Vagina (tissue), 2 donors: Measurements from ENCODE around the gene PHLPP1. TPM values are rescaled to one million over a fixed set of nuclear protein-coding genes. Genes with fewer than 3 reads are reported as not detected.

Source experiments
- DNase-seq, 2 donors: peaks; one replicate each; pipeline ENCODE4 v3.0.0-alpha.2; 2017; ENCODE audit errors: extremely low spot score in 2 of 2
- H3K27ac ChIP-seq: fragments of 200-600 bp; sonication (generic); one replicate; pipeline ENCODE4 v1.5.1; 2019
- H3K27me3 ChIP-seq: fragments of 200-600 bp; sonication (generic); one replicate; pipeline ENCODE4 v1.5.1; 2019
- H3K36me3 ChIP-seq, 2 donors: fragments of 200-600 bp; sonication (generic); one replicate each; pipeline ENCODE4 v1.5.1; 2017 to 2019
- H3K4me1 ChIP-seq: fragments of 200-600 bp; sonication (generic); one replicate; pipeline ENCODE4 v1.5.1; 2019
- H3K4me3 ChIP-seq, 2 donors: fragments of 200-600 bp; sonication (generic); 1 replicate in 1 of 2; 2 replicates in 1 of 2; pipeline ENCODE4 v1.5.1; 2016 to 2019
- H3K9me3 ChIP-seq: fragments of 200-600 bp; sonication (generic); one replicate; pipeline ENCODE4 v1.5.1; 2019
- POLR2A ChIP-seq, 2 donors: fragments of 450-650 bp; IDR thresholded peaks; one replicate each; pipeline ENCODE4 v1.6.1; 2017; ENCODE audit warnings: antibody characterized with exemption in 2 of 2, mild to moderate bottlenecking in 2 of 2, moderate library complexity in 2 of 2
- POLR2AphosphoS5 ChIP-seq, 2 donors: sonication (generic); formaldehyde crosslinking; IDR thresholded peaks; one replicate each; pipeline ENCODE4 v1.9.0; 2017; ENCODE audit warnings: antibody characterized with exemption in 2 of 2, mild to moderate bottlenecking in 2 of 2, low read depth in 1 of 2; ENCODE audit not compliant: insufficient read depth in 1 of 2
- intact Hi-C: fragments of 100-400 bp; cut with DNase I; formaldehyde crosslinking; loops from one replicate; pipeline ENCODE4 v1.15.1; 2023
- total RNA-seq: library from RNA; depleted of rRNA; stranded (reverse); fragments of >200 nt; gene quantifications from one replicate; pipeline ENCODE4 v1.2.3, GENCODE V29; 2016
- TF ChIP-seq, protein P1 (sequence below), 3 experiments: fragments of 450-650 bp in 2 of 3; fragments of 200-600 bp in 1 of 3; sonication (generic) in 1 of 3; IDR thresholded peaks; one replicate each; pipeline ENCODE4 v1.5.1; 2017 to 2019; ENCODE audit warnings: antibody characterized with exemption in 3 of 3, mild to moderate bottlenecking in 2 of 3, moderate library complexity in 2 of 3

The PHLPP1 gene
- total RNA-seq, 1 donor from 2014 or later = 20.6 TPM

DNA sequence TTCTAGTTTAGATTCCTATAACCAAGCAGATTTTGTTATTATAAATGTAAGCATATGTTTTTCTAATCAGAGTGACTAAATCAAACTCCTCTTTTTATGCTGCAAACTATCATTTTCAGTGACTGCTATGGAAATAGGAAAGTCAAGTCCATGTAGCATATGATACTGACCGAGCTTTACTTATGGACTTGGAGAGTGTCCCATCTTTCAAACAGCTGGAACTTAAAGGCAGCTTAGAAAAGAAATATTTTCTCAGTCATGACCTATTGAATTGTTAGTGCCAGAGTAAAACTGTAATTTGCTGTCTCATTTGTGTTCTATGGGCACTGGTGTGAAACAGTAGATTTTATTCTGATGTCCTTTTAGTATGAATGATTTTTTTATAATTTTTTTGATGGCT lies 76.7 kb downstream of the PHLPP1 start:
- Histone ChIP-seq H3K27me3 (no peaks in the 10 kb centered on the region), H3K27ac (no peak overlapping the region), H3K4me1 (peaks cover 10% of the 10 kb centered on the region), H3K4me3 (no peak overlapping the region), H3K9me3 (no peaks in the 10 kb centered on the region), H3K36me3 (no peaks in the 10 kb centered on the region)
- no peak for DNase-seq
- TF ChIP-seq POLR2A (IDR thresholded peaks at IDR 0.05) = no peak
- TF ChIP-seq POLR2AphosphoS5 (IDR thresholded peaks at IDR 0.05; ENCODE audit: insufficient read depth in 1 of 2, low read depth in 1 of 2) = no peak
- TF ChIP-seq, protein P1, sequence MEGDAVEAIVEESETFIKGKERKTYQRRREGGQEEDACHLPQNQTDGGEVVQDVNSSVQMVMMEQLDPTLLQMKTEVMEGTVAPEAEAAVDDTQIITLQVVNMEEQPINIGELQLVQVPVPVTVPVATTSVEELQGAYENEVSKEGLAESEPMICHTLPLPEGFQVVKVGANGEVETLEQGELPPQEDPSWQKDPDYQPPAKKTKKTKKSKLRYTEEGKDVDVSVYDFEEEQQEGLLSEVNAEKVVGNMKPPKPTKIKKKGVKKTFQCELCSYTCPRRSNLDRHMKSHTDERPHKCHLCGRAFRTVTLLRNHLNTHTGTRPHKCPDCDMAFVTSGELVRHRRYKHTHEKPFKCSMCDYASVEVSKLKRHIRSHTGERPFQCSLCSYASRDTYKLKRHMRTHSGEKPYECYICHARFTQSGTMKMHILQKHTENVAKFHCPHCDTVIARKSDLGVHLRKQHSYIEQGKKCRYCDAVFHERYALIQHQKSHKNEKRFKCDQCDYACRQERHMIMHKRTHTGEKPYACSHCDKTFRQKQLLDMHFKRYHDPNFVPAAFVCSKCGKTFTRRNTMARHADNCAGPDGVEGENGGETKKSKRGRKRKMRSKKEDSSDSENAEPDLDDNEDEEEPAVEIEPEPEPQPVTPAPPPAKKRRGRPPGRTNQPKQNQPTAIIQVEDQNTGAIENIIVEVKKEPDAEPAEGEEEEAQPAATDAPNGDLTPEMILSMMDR (IDR thresholded peaks at IDR 0.05) = no peak
- intact Hi-C loops = no loop called here

- Histone ChIP-seq H3K9me3 (no peaks in the 10 kb centered on the region), H3K4me1 (peaks cover 5% of the 10 kb centered on the region), H3K4me3 (no peak overlapping the region), H3K36me3 (no peaks in the 10 kb centered on the region), H3K27me3 (no peaks in the 10 kb centered on the region), H3K27ac (no peak overlapping the region)
- intact Hi-C loops = no loop called here
- TF ChIP-seq POLR2AphosphoS5 (IDR thresholded peaks at IDR 0.05; ENCODE audit: insufficient read depth in 1 of 2, low read depth in 1 of 2) = no peak
- no peak for DNase-seq
Measured at GRCh38 chr18:62795813-62796212, 80.5 kb downstream of the PHLPP1 start.

DNA sequence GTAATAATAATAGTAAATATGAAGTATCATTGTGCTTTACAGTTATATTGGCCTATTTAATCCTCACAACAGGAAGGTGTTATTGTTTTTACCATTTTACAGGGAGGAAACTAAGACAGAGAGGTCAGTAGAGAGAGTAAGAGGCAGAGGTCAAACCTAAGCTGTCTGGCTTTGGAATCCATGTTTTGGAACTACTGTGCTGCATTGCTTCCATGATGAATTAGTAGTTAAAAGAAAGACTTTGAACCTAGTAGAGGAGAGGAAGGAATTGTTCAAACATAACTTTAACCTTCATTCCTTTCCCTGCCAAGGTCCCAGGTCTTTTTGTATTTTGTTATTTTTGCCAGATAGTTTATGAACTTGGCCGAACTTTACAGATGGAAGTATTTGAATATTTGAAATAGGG lies 80.9 kb downstream of the PHLPP1 start:
- Histone ChIP-seq H3K27ac (no peak overlapping the region), H3K9me3 (no peaks in the 10 kb centered on the region), H3K4me3 (no peak overlapping the region), H3K27me3 (no peaks in the 10 kb centered on the region), H3K36me3 (no peaks in the 10 kb centered on the region), H3K4me1 (peaks cover under 1% of the 10 kb centered on the region)
- TF ChIP-seq POLR2AphosphoS5 (IDR thresholded peaks at IDR 0.05; ENCODE audit: insufficient read depth in 1 of 2, low read depth in 1 of 2) (no peak), POLR2A (IDR thresholded peaks at IDR 0.05) (no peak)
- TF ChIP-seq, protein P1 (IDR thresholded peaks at IDR 0.05) = no peak
- no peak for DNase-seq
- intact Hi-C loops = no loop called here

- DNase-seq = no peak
- Histone ChIP-seq H3K27me3 (no peaks in the 10 kb centered on the region), H3K4me3 (no peak overlapping the region), H3K4me1 (no peaks in the 10 kb centered on the region), H3K36me3 (no peaks in the 10 kb centered on the region), H3K27ac (no peak overlapping the region), H3K9me3 (no peaks in the 10 kb centered on the region)
- intact Hi-C loops = no loop called here
- no peak for TF ChIP-seq POLR2AphosphoS5 (IDR thresholded peaks at IDR 0.05; ENCODE audit: insufficient read depth in 1 of 2, low read depth in 1 of 2)
- TF ChIP-seq POLR2A (IDR thresholded peaks at IDR 0.05) = no peak
- TF ChIP-seq, protein P1 (IDR thresholded peaks at IDR 0.05) = no peak
Measured at GRCh38 chr18:62797329-62797728, 82.0 kb downstream of the PHLPP1 start.

- no peaks in the 10 kb centered on the region for H3K4me1 ChIP-seq
- intact Hi-C loops = no loop called here
- H3K4me3 ChIP-seq = no peak overlapping the region
- TF ChIP-seq, protein P1 (IDR thresholded peaks at IDR 0.05) = no peak
- TF ChIP-seq POLR2AphosphoS5 (IDR thresholded peaks at IDR 0.05; ENCODE audit: insufficient read depth in 1 of 2, low read depth in 1 of 2) (no peak), POLR2A (IDR thresholded peaks at IDR 0.05) (no peak)
- no peaks in the 10 kb centered on the region for H3K36me3 ChIP-seq
- H3K27me3 ChIP-seq = no peaks in the 10 kb centered on the region
- no peak for DNase-seq
- H3K27ac ChIP-seq = no peak overlapping the region
- H3K9me3 ChIP-seq = no peaks in the 10 kb centered on the region
Measured at GRCh38 chr18:62799977-62800376, 84.6 kb downstream of the PHLPP1 start.
